Stimulated activated CD8-positive, alpha-beta memory T cell treated with anti-CD3 and anti-CD28 coated beads, Interleukin-4, amount 100 ng/mL, for 1 hour (primary cell): ENCODE measurements around the gene AGTR1.
"Not testable (repeated sequence)": the region's sequence is repeated elsewhere in the genome, so short reads cannot be mapped to it uniquely, and the experiment has no call there.

ENCODE experiments used
- DNase-seq, 2 donors: peaks; one replicate each; pipeline ENCODE4 v3.0.0-alpha.2; 2020; ENCODE audit warnings: low read depth in 2 of 2, low spot score in 1 of 2

The AGTR1 gene

DNA sequence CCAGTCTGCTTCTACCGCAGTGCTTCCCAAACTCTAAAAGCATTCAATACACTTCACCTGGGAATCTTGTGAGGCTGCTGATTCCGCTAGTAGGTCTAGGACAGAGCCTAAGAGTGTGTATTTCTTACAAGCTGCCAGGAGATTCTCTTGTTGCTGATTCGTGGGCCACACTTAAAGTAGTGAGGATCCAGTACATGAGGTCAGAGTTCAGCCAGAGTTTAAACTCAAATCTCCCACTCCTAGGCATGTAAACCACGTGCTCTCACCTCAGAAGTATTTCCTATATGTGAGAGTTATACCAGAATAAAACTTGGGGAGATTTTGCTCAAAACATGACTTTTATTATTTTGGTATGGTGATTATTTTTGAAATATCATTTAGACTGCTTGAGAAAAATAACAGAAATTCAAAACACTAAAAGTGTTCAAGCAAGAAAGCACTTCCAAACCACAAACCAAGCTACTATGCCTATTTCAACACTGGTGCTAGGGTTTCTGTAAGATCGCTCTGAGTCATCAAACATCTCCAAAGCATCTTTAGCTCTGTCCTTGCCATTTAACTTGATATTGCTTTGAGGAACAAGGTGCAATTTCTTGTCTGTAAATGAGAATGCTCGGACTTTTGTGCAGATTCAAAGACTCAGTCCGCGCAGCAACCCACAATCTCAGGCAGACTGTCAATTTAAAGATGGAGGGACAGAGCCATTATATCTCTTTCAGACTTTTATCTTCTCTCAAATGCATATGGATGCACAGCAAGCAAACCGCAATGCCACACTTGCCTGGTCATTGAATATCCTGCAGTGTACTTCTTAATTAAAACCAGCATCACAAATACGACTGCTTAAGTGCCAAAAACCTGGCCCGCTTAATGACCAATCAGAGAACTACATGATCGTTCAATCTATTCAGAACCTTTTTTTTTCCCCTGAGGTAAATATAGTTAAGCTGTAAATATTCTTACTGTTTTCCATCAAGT lies 59.8 kb downstream of the AGTR1 start:
- no peak for DNase-seq

DNA sequence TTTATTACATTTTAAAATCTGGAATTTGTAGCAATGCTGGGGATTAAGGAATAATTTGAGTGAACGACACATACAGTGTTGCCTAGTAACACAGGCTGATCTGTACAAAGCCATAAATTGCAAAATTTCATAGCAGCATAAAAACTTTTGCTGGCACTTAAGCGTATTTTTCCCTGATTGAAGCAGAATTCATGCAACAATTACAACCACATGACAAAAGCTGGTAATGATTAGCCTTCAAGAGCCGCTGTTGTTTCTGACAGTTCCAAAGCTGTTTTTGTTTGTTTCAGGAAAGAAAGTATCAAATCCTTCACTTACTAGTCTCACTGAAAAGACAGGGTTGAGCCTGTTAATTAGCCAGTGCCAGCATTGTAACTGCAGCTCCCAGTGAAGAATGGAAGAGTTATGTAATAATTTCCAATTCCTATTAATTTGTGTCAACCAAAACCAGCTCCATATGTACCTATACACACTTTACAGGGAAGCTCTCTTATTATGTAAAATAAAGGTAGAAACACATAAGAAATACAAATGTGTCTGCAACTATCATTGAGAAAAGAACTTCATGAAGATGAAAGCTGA lies 60.7 kb downstream of the AGTR1 start:
- DNase-seq = no peak

DNA sequence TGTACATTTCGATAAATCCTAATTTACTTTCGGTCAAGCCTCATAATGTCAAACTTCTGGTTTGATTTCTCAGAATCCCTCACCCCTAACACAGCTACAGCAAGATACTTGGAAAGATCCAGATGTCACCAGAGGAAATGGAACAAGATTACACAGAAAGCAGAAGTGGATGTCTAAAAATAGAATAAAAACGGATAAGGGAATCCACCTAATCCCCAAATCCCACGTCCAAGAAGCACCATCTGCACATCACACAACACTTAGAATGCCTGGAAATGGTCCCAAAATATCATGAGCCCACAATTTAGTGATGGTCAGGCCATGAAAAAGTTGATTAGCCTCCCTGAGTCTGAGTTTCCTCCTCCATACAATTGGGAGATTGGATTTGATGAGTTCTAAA lies 61.7 kb downstream of the AGTR1 start:
- DNase-seq = no peak

DNA sequence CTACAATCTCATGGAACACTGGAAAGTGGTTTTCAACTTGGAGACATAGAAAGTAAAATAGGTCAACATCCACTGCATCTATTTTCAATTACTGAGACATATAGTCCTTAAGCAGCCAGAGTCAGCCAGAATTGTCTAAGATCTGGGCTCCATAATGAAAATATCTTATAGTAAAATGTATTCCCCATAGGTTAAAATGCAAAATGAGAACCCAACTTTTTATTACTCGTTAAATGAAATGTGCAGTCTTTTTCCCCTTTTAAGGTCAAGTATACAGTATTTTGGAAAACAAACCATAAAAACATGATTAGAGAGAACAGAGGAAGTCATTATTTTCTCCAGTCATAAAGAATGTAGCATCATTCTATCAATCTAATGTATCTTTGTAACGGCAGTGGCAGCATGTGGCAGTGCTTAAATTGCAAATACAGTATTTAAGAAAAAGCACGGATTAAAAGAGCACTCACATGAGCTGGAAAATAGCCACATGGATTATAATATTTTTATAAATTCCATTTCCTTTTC lies 65.5 kb downstream of the AGTR1 start:
- DNase-seq = no peak

DNA sequence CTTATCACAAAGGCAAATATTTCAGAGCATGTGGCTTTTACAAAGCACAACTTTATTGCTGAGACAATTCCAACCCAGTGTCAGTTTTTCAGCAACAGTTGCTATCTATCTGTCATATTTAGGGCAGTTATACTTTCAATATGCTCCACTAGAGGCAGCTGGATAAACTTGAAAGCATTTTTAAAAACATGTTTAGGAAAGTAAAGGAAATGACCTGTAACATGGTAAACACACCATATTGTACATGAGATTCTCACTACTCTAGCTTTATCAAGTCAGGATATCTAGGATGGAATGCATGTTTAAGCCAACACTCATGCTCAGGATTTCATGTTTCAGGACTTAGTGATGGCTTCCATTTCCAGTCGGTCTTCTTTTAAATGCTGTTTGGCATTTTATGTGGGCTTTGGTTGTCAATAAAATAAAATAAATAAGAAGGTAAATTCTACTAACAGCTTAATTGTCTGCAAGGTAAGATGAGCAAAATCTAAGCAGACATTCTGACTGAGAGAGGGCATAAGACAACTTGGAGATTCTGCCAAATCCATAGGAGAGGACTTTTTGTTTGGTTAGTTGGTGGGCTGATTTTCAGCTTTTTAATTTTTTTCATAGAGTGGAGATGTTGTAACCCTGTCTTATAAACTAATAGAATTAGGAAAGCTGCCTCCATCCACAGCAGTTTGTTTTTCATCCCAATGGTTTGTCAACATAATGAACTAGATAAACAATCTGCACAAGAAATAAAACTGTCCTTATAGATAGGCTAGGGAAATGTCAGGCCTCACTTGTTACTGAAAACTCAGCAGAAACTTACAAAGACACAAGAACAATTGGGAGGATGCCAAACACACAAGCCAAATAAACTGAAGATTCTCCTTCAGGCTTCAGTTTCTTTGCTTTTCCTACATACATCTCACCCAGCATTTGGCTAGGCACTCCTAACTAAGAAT lies 66.6 kb downstream of the AGTR1 start:
- DNase-seq = no peak

DNA sequence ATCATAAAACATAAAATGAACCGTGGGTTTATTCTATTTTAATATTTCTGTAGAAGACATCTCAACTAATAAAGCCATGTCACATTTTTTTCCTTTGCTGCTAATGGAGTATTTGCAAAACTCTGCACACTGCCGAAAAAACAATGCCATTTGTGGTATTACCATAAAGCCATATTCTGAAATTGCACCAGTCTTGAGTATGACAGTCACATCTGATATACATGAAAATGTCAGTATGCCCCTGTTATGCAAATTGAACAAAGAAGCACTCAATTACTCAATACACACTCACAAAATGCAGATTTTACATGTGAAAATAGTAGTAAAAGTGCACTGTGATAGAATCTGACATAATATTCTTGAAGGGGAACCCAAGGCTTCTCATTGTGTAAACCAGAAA lies 74.7 kb downstream of the AGTR1 start:
- no peak for DNase-seq

DNA sequence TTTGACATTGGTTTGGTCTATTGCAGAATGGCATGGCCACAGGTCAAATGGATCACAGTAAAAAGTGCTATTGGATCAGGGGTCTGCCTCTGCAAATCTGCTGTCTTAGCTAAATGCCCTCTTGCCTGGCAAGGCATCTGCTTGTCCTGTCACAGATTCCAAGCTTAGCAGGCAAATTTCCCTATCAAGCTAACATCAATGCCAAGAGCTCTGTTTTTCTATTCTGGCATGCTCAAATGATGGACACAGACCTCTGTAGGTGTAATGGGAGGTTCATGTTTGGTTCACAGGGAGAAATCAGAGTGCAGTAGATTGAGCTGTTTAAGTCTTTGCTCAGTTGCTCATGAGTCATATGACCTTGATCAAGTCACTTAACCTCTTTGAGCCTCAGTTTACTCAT lies 75.1 kb downstream of the AGTR1 start:
- no peak for DNase-seq

DNA sequence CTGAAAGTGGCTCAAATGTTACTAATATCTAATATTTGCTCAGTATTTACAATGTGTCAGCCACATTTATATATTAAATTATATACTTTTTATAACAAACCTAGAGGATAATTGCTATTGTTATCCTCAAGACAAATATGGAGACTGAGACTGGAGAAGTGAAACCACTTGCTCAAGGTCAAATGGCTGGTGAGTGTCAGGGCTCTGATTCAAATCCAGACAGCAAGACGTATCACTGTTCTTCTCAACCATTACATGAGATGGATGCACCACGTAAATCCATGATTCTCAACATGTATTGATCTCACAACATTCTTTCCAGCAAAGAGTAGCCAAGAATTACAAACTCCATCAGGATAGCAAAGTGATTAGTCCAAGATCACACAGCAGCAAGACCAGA lies 76.1 kb downstream of the AGTR1 start:
- DNase-seq = no peak

DNA sequence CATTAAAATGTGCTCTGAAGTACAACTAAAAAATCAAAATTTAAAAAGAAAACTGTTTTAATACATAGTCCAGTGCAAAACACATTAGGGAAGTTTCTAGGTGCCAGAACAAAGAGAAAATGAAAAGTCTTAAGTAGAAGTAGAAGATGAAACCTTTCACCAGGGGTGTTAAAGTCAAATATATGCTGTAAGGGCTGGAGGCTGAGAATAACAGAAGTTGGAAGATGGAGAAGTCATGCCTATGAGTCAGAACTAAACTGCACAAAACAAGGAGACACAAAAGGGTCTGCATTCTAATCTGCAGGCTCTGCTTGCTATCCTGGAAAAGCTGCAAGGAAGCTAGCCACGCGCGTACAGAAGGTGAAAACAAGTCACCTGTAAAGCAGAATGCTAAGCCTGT lies 81.2 kb downstream of the AGTR1 start:
- DNase-seq = no peak

DNA sequence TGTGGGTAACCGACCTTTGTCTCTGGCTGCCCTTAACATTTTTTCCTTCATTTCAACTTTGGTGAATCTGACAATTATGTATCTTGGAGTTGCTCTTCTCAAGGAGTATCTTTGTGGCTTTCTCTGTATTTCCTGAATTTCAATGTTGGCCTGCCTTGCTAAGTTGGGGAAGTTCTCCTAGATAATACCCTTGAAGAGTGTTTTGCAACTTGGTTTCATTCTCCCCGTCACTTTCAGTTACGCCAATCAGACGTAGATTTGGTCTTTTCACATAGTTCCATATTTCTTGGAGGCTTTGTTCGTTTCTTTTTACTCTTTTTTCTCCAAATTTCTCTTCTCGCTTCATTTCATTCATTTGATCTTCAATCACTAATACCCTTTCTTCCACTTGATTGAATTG lies 87.3 kb downstream of the AGTR1 start:
- DNase-seq = not testable (repeated sequence)

DNA sequence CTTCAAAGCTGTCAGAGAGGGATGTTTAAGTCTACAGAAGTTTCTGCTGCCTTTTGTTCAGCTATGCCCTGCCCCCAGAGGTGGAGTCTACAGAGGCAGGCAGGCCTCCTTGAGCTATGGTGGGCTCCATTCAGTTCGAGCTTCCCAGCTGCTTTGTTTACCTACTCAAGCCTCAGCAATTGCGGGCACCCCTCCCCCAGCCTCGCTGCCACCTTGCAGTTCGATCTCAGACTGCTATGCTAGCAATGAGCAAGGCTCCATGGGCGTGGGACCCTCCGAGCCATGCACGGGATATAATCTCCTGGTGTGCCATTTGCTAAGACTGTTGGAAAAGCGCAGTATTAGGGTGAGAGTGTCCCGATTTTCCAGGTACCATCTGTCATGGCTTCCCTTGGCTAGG lies 88.5 kb downstream of the AGTR1 start:
- DNase-seq = not testable (repeated sequence)

DNA sequence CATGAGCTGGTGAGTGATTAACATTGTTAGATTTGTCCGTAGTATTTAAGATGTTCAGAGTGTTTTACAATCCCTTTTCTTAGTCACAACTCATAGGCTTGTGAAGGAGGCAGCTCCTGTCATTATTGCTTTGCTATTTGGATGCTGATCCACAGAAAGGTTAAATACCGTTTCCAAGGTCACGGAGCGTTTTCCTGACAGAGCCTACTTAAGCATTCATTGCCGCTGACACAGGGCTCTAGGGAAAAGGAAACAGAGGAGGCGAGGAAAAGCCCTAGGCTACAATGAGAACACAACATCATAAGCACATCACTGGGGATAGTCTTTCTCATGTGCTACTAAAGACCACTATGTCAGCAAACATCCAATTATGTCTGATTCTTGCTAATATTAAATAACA lies 91.4 kb downstream of the AGTR1 start:
- no peak for DNase-seq

DNA sequence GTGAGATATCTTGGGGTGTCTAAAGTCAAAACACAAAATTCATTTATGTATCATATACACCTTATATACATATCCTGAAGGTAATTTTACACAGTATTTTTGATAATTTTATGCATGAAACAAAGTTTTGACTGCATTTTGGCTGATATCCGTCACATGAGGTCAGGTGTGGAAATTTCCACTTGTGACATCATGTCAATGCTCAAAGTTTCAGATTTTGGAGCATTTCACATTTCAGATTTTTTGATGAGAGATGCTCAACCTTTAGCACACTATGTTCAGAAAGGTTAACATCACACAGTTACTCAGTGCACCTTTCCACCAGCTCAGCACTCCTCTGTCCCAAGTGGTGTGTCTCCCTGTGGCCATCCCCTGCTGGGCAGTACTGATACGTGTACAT lies 92.2 kb downstream of the AGTR1 start:
- no peak for DNase-seq

DNA sequence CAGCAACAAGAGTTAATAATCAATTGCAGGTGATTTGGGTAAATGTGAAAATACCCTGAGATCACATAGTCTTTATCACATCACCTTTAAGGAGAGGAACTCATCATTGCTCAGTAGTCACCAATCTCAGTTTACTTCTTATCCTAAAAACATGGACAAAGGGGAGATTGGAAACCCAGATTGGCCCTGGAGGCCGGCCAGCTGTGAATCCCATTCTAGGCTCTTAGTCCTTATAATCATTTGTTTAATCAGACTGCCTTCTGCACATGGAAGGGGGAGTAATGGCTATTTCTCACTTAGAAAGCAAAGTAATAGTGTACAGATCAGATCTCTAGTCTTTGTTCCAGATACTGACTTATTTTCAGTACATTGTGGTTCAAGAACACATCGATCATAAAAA lies 92.7 kb downstream of the AGTR1 start:
- DNase-seq = no peak

DNA sequence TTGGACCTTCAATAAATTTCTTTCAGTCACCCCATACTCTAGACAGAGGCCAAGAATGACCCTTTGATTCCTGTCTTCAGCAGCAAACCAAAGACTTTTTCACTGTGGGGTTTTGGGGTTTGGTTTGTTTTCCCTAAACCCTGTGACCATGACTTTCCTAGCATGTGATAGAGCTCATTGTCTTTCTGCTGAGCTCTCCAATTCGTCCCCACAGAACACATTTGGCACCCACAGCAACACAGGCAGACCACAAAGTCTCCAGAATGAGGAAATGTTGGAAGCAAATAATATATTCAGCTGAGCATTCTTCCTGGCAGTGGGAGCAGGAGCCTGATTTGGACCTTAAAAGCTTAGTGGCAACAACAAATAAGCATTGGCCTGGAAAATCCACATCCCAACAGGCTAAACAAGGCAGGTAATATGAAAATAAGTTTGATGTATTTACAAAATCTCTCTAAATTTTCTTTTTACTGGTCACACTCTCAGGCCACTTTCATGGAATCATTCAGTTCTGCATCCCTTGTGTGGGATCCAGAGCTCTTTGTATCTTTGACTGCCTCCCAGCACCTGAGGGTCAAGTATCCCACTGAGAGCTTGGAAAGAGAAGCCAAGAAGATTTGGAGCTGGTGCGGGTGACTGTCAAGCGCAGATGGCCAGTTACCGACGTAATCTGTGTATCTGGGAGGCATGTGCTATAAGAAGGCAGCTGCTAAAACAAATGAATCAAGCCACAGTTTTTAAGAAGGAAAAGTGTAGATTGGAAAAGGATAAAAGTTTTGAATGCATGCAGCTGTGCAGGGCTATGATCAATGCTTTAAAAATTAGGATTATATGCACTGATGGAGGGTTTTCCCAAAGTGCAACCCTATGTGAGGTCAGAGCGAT lies 93.4 kb downstream of the AGTR1 start:
- DNase-seq = no peak

DNA sequence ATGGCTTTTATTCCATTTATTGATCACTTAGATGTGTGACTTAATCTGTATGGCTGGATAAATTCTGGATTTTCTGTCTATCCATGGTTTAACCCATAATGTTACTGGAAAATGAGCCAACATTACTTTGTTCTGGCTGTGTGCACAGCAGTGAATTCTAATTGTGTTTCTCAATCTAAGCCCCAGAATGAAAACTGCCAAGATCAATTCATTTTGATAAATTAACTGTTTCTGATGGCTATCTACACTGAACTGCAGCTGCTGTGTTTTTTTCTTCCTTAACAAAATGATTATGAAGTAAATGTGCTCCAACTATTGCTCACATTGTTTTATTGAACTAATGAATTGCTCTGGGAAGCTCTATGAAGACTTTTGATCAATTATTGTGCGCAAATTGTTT lies 94.2 kb downstream of the AGTR1 start:
- DNase-seq = no peak

DNA sequence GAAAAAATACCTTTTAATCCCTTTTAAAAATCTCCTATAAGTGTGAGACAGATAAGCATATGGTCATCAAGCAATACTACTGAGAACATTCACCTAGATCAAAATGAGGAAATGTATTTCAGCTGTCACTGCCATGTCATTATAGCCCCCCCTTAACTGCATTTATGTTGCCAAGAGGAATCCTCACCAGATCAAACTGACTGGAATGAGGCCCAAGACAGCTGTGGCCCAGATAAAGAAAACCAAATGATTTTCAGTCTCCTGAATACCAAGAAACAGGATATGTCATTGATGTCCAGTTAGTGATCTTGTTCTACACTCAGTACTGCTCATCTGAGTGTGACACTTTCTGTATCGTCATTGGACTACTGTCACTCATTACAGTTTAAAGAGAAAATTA lies 94.8 kb downstream of the AGTR1 start:
- no peak for DNase-seq
